ENCODE results near the gene CACNA1D.

DNA sequence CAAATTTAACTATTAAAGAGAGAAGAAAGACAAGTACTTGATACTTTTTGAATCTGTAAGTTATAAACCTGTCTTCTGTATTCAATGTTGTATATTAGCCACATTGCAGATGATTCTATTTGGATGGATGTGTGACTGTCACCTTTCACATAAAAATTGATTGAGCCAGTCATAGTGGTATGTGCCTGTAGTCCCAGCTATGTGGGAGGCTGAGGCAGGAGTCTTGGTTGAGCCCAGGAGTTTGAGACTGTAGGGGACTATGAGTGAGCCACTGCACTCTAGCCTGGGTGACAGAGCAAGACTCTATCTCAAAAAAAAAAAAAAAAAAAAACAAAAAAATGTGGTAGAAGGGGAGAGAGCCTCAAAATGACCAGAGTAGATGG is 12.3 kb downstream of the CACNA1D start:
- no peak for TF ChIP-seq GATA2 (IDR thresholded peaks at IDR 0.05; ENCODE audit: low read depth, low read length)
- TF ChIP-seq GATA3 (IDR thresholded peaks at IDR 0.05; ENCODE audit: low read depth, low read length), result no peak

Data from SH-SY5Y (cell line).